ENCODE results near the gene HIVEP2. TPM values are rescaled to one million over a fixed set of nuclear protein-coding genes. Genes with fewer than 3 reads are reported as not detected.

HIVEP2 gene
- total and polyA plus RNA-seq, 2 donors (not counting 1 experiment from before 2014, with no cell fraction given), result 5.0 to 14.4 TPM

DNA sequence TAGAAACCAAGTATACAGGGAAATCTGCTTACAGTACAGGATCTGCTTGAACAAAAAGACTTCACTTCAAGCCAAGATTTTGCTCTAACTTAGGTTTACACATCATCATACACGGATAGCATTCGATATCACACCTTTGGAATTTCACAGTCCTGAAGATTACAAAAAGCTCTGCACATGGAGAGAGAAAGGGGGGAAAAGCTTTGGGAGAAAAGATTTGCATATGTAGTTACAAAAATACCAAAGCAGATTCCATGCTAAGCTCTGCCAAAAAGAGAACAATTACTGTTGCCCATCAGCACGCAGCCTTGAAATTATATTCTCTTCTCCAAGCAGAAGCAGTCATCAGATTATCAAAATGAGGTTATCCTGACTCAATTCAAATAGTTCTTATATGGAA is 62.0 kb downstream of the HIVEP2 start:
- no peak overlapping the region for H2AFZ ChIP-seq (ENCODE audit: low read length)
- no peaks in the 10 kb centered on the region for H3K9me3 ChIP-seq (ENCODE audit: control insufficient read depth, insufficient read depth, low read depth, low read length)
- no peaks in the 10 kb centered on the region for H4K20me1 ChIP-seq (ENCODE audit: control insufficient read depth, extremely low read depth, insufficient read depth, low read length)
- no peak overlapping the region for H3K27ac ChIP-seq (ENCODE audit: insufficient read depth, low read length)
- DNase-seq (ENCODE audit: low read depth in 2 of 2), result peak in 1 of 2 donors; percentile 89
- no peaks in the 10 kb centered on the region for H3K27me3 ChIP-seq (ENCODE audit: control insufficient read depth, insufficient read depth, low read length)
- H3K9ac ChIP-seq (ENCODE audit: insufficient read depth, low read length), result no peak overlapping the region
- no peaks in the 10 kb centered on the region for H3K36me3 ChIP-seq (ENCODE audit: control insufficient read depth, insufficient read depth, low read length)
- TF ChIP-seq EZH2 (IDR thresholded peaks at IDR 0.05; ENCODE audit: low read length, missing control alignments), result no peak
- TF ChIP-seq, protein P1, sequence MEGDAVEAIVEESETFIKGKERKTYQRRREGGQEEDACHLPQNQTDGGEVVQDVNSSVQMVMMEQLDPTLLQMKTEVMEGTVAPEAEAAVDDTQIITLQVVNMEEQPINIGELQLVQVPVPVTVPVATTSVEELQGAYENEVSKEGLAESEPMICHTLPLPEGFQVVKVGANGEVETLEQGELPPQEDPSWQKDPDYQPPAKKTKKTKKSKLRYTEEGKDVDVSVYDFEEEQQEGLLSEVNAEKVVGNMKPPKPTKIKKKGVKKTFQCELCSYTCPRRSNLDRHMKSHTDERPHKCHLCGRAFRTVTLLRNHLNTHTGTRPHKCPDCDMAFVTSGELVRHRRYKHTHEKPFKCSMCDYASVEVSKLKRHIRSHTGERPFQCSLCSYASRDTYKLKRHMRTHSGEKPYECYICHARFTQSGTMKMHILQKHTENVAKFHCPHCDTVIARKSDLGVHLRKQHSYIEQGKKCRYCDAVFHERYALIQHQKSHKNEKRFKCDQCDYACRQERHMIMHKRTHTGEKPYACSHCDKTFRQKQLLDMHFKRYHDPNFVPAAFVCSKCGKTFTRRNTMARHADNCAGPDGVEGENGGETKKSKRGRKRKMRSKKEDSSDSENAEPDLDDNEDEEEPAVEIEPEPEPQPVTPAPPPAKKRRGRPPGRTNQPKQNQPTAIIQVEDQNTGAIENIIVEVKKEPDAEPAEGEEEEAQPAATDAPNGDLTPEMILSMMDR (conservative IDR thresholded peaks at IDR 0.05 in 1 of 2, IDR thresholded peaks at IDR 0.05 in 1 of 2; ENCODE audit: low read depth in 1 of 2, low read length in 2 of 2), result no peak
- H3K4me1 ChIP-seq (ENCODE audit: control insufficient read depth, extremely low read depth, insufficient read depth, low read length), result peaks cover 16% of the 10 kb centered on the region
- H3K4me3 ChIP-seq (replicated peaks in 1 of 4; ENCODE audit: control extremely low read depth in 1 of 4, insufficient read depth in 1 of 4, low read depth in 3 of 4, low read length in 4 of 4), result no peak overlapping the region
- no peak overlapping the region for H3K4me2 ChIP-seq (ENCODE audit: extremely low read depth, insufficient read depth, low read length)
- H3K79me2 ChIP-seq (ENCODE audit: control insufficient read depth, insufficient read depth, low read length), result peaks cover 19% of the 10 kb centered on the region

DNA sequence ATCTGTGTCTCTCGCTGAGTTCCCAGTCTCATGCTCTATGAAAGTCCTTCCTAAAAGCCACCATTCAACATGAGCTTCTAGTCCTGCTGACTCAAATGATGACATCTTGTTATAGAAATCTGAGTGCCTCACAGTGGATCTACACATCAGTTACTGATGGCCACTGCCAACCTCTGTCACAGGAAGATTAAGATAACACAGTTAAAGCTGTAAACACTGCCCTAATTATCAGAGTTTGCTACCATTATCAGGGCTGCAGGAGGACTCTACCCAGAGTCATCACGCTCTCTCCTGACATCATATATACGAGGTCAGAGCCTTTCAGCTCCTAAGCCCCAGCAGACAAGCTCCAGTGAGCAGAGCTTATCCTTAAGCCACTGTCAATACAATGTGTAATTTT is 63.2 kb downstream of the HIVEP2 start:
- Histone ChIP-seq H3K79me2 (ENCODE audit: control insufficient read depth, insufficient read depth, low read length) (peaks cover 18% of the 10 kb centered on the region), H3K9ac (ENCODE audit: insufficient read depth, low read length) (no peak overlapping the region), H3K27me3 (ENCODE audit: control insufficient read depth, insufficient read depth, low read length) (no peaks in the 10 kb centered on the region), H3K4me1 (ENCODE audit: control insufficient read depth, extremely low read depth, insufficient read depth, low read length) (peaks cover 15% of the 10 kb centered on the region), H3K9me3 (ENCODE audit: control insufficient read depth, insufficient read depth, low read depth, low read length) (no peaks in the 10 kb centered on the region), H3K36me3 (ENCODE audit: control insufficient read depth, insufficient read depth, low read length) (no peaks in the 10 kb centered on the region), H3K4me3 (replicated peaks in 1 of 4; ENCODE audit: control extremely low read depth in 1 of 4, insufficient read depth in 1 of 4, low read depth in 3 of 4, low read length in 4 of 4) (no peak overlapping the region), H3K4me2 (ENCODE audit: extremely low read depth, insufficient read depth, low read length) (no peak overlapping the region), H4K20me1 (ENCODE audit: control insufficient read depth, extremely low read depth, insufficient read depth, low read length) (no peaks in the 10 kb centered on the region), H2AFZ (ENCODE audit: low read length) (no peak overlapping the region), H3K27ac (ENCODE audit: insufficient read depth, low read length) (no peak overlapping the region)
- DNase-seq (ENCODE audit: low read depth in 2 of 2), result no peak
- TF ChIP-seq EZH2 (IDR thresholded peaks at IDR 0.05; ENCODE audit: low read length, missing control alignments), result no peak
- TF ChIP-seq, protein P1 (conservative IDR thresholded peaks at IDR 0.05 in 1 of 2, IDR thresholded peaks at IDR 0.05 in 1 of 2; ENCODE audit: low read depth in 1 of 2, low read length in 2 of 2), result no peak

- peaks cover 16% of the 10 kb centered on the region for H3K79me2 ChIP-seq (ENCODE audit: control insufficient read depth, insufficient read depth, low read length)
- no peaks in the 10 kb centered on the region for H4K20me1 ChIP-seq (ENCODE audit: control insufficient read depth, extremely low read depth, insufficient read depth, low read length)
- no peak overlapping the region for H3K27ac ChIP-seq (ENCODE audit: insufficient read depth, low read length)
- H3K9me3 ChIP-seq (ENCODE audit: control insufficient read depth, insufficient read depth, low read depth, low read length), result no peaks in the 10 kb centered on the region
- H3K36me3 ChIP-seq (ENCODE audit: control insufficient read depth, insufficient read depth, low read length), result no peaks in the 10 kb centered on the region
- H2AFZ ChIP-seq (ENCODE audit: low read length), result no peak overlapping the region
- TF ChIP-seq, protein P1 (conservative IDR thresholded peaks at IDR 0.05 in 1 of 2, IDR thresholded peaks at IDR 0.05 in 1 of 2; ENCODE audit: low read depth in 1 of 2, low read length in 2 of 2), result no peak
- TF ChIP-seq EZH2 (IDR thresholded peaks at IDR 0.05; ENCODE audit: low read length, missing control alignments), result no peak
- no peak overlapping the region for H3K4me3 ChIP-seq (replicated peaks in 1 of 4; ENCODE audit: control extremely low read depth in 1 of 4, insufficient read depth in 1 of 4, low read depth in 3 of 4, low read length in 4 of 4)
- no peak for DNase-seq (ENCODE audit: low read depth in 2 of 2)
- no peak overlapping the region for H3K9ac ChIP-seq (ENCODE audit: insufficient read depth, low read length)
- no peak overlapping the region for H3K4me2 ChIP-seq (ENCODE audit: extremely low read depth, insufficient read depth, low read length)
- H3K4me1 ChIP-seq (ENCODE audit: control insufficient read depth, extremely low read depth, insufficient read depth, low read length), result peaks cover 11% of the 10 kb centered on the region
- no peaks in the 10 kb centered on the region for H3K27me3 ChIP-seq (ENCODE audit: control insufficient read depth, insufficient read depth, low read length)
These were observed 63.7 kb downstream of the HIVEP2 start for GRCh38 chr6:142881290-142881689.

Measured in fibroblast of lung (primary cell).